SK-N-SH treated with all-trans-retinoic acid at 6 μM for 48 hours (cell line): ENCODE results near the gene KIAA1217.

ENCODE experiments used
- ATAC-seq: fragments of 200-7000 bp; cut with Tn5 transposase; 3 replicates; pipeline ENCODE4 v1.9.1; 2020; ENCODE audit warnings: mild to moderate bottlenecking, moderate library complexity
- ARNTL ChIP-seq: fragments of 450-650 bp; formaldehyde crosslinking; IDR thresholded peaks from 2 replicates; pipeline ENCODE4 v1.5.0; 2020; ENCODE audit warnings: low read depth, mild to moderate bottlenecking, moderate library complexity, borderline replicate concordance
- BACH2 ChIP-seq: fragments of 250-450 bp; sonication (Bioruptor Pico); IDR thresholded peaks from 2 replicates; pipeline ENCODE4 v1.9.0; 2021; ENCODE audit warnings: mild to moderate bottlenecking, borderline replicate concordance
- CREB5 ChIP-seq: fragments of 250-450 bp; sonication (Bioruptor Pico); IDR thresholded peaks from 2 replicates; pipeline ENCODE4 v1.5.1; 2020; ENCODE audit warnings: low read depth, mild to moderate bottlenecking, moderate library complexity
- CSDC2 ChIP-seq: fragments of 250-450 bp; sonication (Bioruptor Pico); IDR thresholded peaks from 2 replicates; pipeline ENCODE4 v1.5.0; 2020; ENCODE audit warnings: mild to moderate bottlenecking, moderate library complexity
- CSRNP3 ChIP-seq: fragments of 250-450 bp; sonication (Bioruptor Pico); IDR thresholded peaks from 2 replicates; pipeline ENCODE4 v1.5.1; 2021; ENCODE audit warnings: mild to moderate bottlenecking, moderate library complexity
- ESRRG ChIP-seq: fragments of 250-450 bp; sonication (Bioruptor Pico); IDR thresholded peaks from 2 replicates; pipeline ENCODE4 v1.6.1; 2021; ENCODE audit warnings: mild to moderate bottlenecking
- ISL1 ChIP-seq: fragments of 250-450 bp; sonication (Bioruptor Pico); IDR thresholded peaks from 2 replicates; pipeline ENCODE4 v2.1.2; 2022; ENCODE audit warnings: mild to moderate bottlenecking, moderate library complexity
- OSR1 ChIP-seq: fragments of 250-450 bp; sonication (Bioruptor Pico); IDR thresholded peaks from 2 replicates; pipeline ENCODE4 v1.8.0; 2022; ENCODE audit warnings: moderate library complexity, mild to moderate bottlenecking, inconsistent platforms
- PATZ1 ChIP-seq: fragments of 250-450 bp; sonication (Bioruptor Pico); IDR thresholded peaks from 2 replicates; pipeline ENCODE4 v1.8.0; 2020; ENCODE audit warnings: mild to moderate bottlenecking, moderate library complexity, borderline replicate concordance
- POU6F1 ChIP-seq: fragments of 250-450 bp; sonication (Bioruptor Pico); IDR thresholded peaks from 2 replicates; pipeline ENCODE4 v1.8.0; 2021; ENCODE audit warnings: low read depth, mild to moderate bottlenecking, moderate library complexity, borderline replicate concordance
- PPARA ChIP-seq: fragments of 250-450 bp; sonication (Bioruptor Pico); IDR thresholded peaks from 2 replicates; pipeline ENCODE4 v1.5.0; 2020; ENCODE audit warnings: mild to moderate bottlenecking, borderline replicate concordance
- RARB ChIP-seq: fragments of 250-450 bp; sonication (Bioruptor Pico); IDR thresholded peaks from 2 replicates; pipeline ENCODE4 v1.8.0; 2021; ENCODE audit warnings: mild to moderate bottlenecking, moderate library complexity
- SNAI2 ChIP-seq: fragments of 250-450 bp; sonication (Bioruptor Pico); IDR thresholded peaks from 2 replicates; pipeline ENCODE4 v1.5.0; 2020; ENCODE audit warnings: mild to moderate bottlenecking, moderate library complexity
- TCF4 ChIP-seq: fragments of 250-450 bp; sonication (Bioruptor Pico); IDR thresholded peaks from 2 replicates; pipeline ENCODE4 v1.8.0; 2021; ENCODE audit warnings: mild to moderate bottlenecking, moderate library complexity, borderline replicate concordance
- TOX ChIP-seq: fragments of 250-450 bp; sonication (Bioruptor Pico); IDR thresholded peaks from 2 replicates; pipeline ENCODE4 v1.8.0; 2021; ENCODE audit warnings: mild to moderate bottlenecking, moderate library complexity, borderline replicate concordance
- ZC3H10 ChIP-seq: fragments of 250-450 bp; sonication (Bioruptor Pico); IDR thresholded peaks from 2 replicates; pipeline ENCODE4 v1.5.1; 2021; ENCODE audit warnings: mild to moderate bottlenecking, moderate library complexity
- ZFP3 ChIP-seq: fragments of 250-450 bp; sonication (Bioruptor Pico); IDR thresholded peaks from 2 replicates; pipeline ENCODE4 v1.5.0; 2020; ENCODE audit warnings: mild to moderate bottlenecking, moderate library complexity
- ZFP30 ChIP-seq: fragments of 450-650 bp; formaldehyde crosslinking; IDR thresholded peaks from 2 replicates; pipeline ENCODE4 v1.5.0; 2022; ENCODE audit warnings: mild to moderate bottlenecking, moderate library complexity
- ZNF565 ChIP-seq: fragments of 450-650 bp; formaldehyde crosslinking; conservative IDR thresholded peaks from 2 replicates; pipeline ENCODE4 v1.5.0; 2020; ENCODE audit warnings: low read depth, mild to moderate bottlenecking, moderate library complexity
- ZNF70 ChIP-seq: fragments of 450-650 bp; formaldehyde crosslinking; IDR thresholded peaks from 2 replicates; pipeline ENCODE4 v1.5.0; 2020; ENCODE audit warnings: mild to moderate bottlenecking, moderate library complexity
- ZNF8 ChIP-seq: fragments of 450-650 bp; formaldehyde crosslinking; IDR thresholded peaks from 2 replicates; pipeline ENCODE4 v1.5.0; 2020; ENCODE audit warnings: mild to moderate bottlenecking, moderate library complexity

Gene KIAA1217

GRCh38 chr10:24207341-24207740 is 1.6 kb upstream of the KIAA1217 start:
- TF ChIP-seq CREB5 (CRISPR knock-in tag): no peak
- no peak for TF ChIP-seq CSRNP3 (CRISPR knock-in tag)
- TF ChIP-seq ISL1 (CRISPR knock-in tag): no peak
- TF ChIP-seq POU6F1 (CRISPR knock-in tag): no peak
- TF ChIP-seq SNAI2: no peak
- TF ChIP-seq CSDC2 (CRISPR knock-in tag): no peak
- TF ChIP-seq PPARA: no peak
- TF ChIP-seq ZFP30 (CRISPR knock-in tag): no peak
- no peak for TF ChIP-seq ZNF70 (CRISPR knock-in tag)
- no peak for TF ChIP-seq ZC3H10 (CRISPR knock-in tag)
- TF ChIP-seq PATZ1 (CRISPR knock-in tag): no peak
- no peak for TF ChIP-seq TOX (CRISPR knock-in tag)
- no peak for TF ChIP-seq ZFP3 (CRISPR knock-in tag)
- TF ChIP-seq BACH2 (CRISPR knock-in tag): no peak
- TF ChIP-seq ESRRG (CRISPR knock-in tag): no peak
- no peak for TF ChIP-seq OSR1 (CRISPR knock-in tag)
- no peak for ATAC-seq

- peak; percentile 6 for ATAC-seq
- TF ChIP-seq TCF4: no peak
- no peak for TF ChIP-seq CSDC2 (CRISPR knock-in tag)
- no peak for TF ChIP-seq ARNTL
- TF ChIP-seq CSRNP3 (CRISPR knock-in tag): no peak
- no peak for TF ChIP-seq ZC3H10 (CRISPR knock-in tag)
- TF ChIP-seq OSR1 (CRISPR knock-in tag): no peak
- TF ChIP-seq ZFP30 (CRISPR knock-in tag): no peak
- TF ChIP-seq ISL1 (CRISPR knock-in tag): no peak
- no peak for TF ChIP-seq SNAI2
- TF ChIP-seq TOX (CRISPR knock-in tag): no peak
- no peak for TF ChIP-seq CREB5 (CRISPR knock-in tag)
- TF ChIP-seq ESRRG (CRISPR knock-in tag): no peak
- TF ChIP-seq ZNF70 (CRISPR knock-in tag): no peak
- TF ChIP-seq POU6F1 (CRISPR knock-in tag): no peak
- TF ChIP-seq ZNF8 (CRISPR knock-in tag): no peak; the same call in 1 of the 2 replicates
- no peak for TF ChIP-seq ZFP3 (CRISPR knock-in tag)
- no peak for TF ChIP-seq PPARA
- no peak for TF ChIP-seq ZNF565 (CRISPR knock-in tag)
- no peak for TF ChIP-seq BACH2 (CRISPR knock-in tag)
- no peak for TF ChIP-seq RARB (CRISPR knock-in tag)
Measured at GRCh38 chr10:24207781-24208611, 942 bp upstream of the KIAA1217 start.
